ENCODE data around the gene NEK3. TPM values are rescaled to one million over a fixed set of nuclear protein-coding genes. Genes with fewer than 3 reads are reported as not detected.
"Not testable (repeated sequence)": the region's sequence is repeated elsewhere in the genome, so short reads cannot be mapped to it uniquely, and the experiment has no call there.

Gene NEK3
- total and polyA plus RNA-seq, 5 donors = 7.7 to 13.0 (median 10.8) TPM

DNA sequence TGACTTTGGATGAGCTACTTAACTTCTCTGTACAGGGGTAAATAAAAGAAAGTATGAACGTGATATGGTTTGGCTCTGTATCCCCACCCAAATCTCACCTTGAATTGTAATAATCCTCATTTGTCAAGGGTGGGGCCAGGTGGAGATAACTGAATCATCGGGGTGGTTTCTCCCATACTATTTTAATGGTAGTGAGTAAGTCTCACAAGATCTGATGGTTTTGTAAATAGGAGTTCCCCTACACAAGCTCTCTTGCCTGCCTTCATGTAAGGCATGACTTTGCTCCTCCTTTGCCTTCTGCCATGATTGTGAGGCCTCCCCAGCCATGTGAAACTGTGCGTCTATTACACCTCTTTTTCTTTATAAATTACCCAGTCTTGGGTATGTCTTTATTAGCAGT, 74.4 kb downstream of the NEK3 start:
- intact Hi-C loops (cut with DNase I); H3K4me1 ChIP-seq (ENCODE audit: control insufficient read depth, insufficient read depth, low read length); DNase-seq; ATAC-seq; H3K9me3 ChIP-seq (ENCODE audit: control insufficient read depth, low read length); H3K27ac ChIP-seq (ENCODE audit: low read length); H3K4me3 ChIP-seq (ENCODE audit: low read length); H3K27me3 ChIP-seq (ENCODE audit: control insufficient read depth, insufficient read depth): not testable (repeated sequence)
- WGBS = 93% methylated on average over 3 of the region's 3 CpGs

Other genes starting within 250 kb of the NEK3 start
- gene ATP7B, start 148.1 kb downstream of the NEK3 start, total RNA-seq = 1 to 10 TPM; 4.7 to 6.4 (median 5.6) TPM
- gene ATP7B, start 148.1 kb downstream of the NEK3 start, polyA plus RNA-seq = 2.4 TPM
- 10 to 100 TPM; 23.9 to 32.2 (median 26.5) TPM for gene ALG11, start 147.2 kb downstream of the NEK3 start, total RNA-seq
- gene ALG11, start 147.2 kb downstream of the NEK3 start, polyA plus RNA-seq = 4.3 TPM
- 10 to 100 TPM; 13.9 to 17.3 (median 15.6) TPM for gene UTP14C, start 134.9 kb downstream of the NEK3 start, total RNA-seq
- 5.5 TPM for gene UTP14C, start 134.9 kb downstream of the NEK3 start, polyA plus RNA-seq
- gene NEK5, start 30.5 kb downstream of the NEK3 start, total RNA-seq = 1 to 10 TPM in 1 of 4 donors, under 1 TPM in 3; 0.39 to 1.2 (median 0.63) TPM
- 0.45 TPM for gene NEK5, start 30.5 kb downstream of the NEK3 start, polyA plus RNA-seq
- 1 to 10 TPM; 5.4 to 7.0 (median 6.2) TPM for gene THSD1, start 246.6 kb upstream of the NEK3 start, total RNA-seq
- gene THSD1, start 246.6 kb upstream of the NEK3 start, polyA plus RNA-seq = 3.9 TPM

Measured in right cardiac atrium (tissue), 5 donors.